GM12892 (cell line): ENCODE data around the gene TMEM235.

Experiments used
- POLR2A ChIP-seq: IDR thresholded peaks from 2 replicates; pipeline ENCODE4 v1.6.1; 2011; ENCODE audit warnings: low read depth, low read length, control low read depth
- POLR2AphosphoS5 ChIP-seq: IDR thresholded peaks from 2 replicates; pipeline ENCODE4 v1.6.1; 2011; ENCODE audit warnings: low read depth, low read length, control low read depth

DNA sequence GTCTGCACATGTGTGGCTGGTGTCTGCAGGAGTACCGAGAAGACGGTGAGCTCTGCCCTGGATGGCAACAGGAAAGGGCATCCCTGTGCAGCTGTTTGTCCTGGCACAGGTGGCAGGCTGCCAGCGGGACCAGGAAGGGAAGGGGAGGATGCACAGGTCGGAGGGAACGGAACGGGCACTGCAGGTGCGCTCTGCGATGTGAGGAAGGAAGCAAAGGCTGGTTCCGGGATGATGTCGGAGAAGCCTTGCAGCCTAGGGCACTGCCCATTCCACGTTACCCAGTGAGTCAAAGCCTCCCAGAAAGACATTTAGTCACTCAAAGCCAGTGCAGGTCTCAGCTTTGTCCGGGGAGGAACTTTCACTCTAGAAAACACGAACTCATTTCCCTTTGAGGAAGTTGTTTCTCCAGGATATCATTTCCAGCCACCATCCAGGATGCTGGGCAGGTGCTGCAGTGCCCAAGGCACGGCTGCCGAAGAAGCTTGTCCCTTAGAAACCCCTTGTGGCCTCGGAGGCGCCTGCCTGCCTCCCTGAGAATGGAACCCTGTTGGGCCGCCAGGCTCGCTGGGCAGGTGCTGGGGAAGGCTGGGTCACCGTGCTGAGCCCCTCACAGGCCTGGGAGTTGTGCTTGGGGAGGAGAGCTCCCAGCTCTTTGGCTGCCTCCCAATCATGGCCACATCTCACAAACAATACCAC, 4.5 kb upstream of the TMEM235 start:
- no peak for TF ChIP-seq POLR2A
- TF ChIP-seq POLR2AphosphoS5: no peak
